Suppressor macrophage treated with lipopolysaccharide for 1 hour (primary cell): Measurements from ENCODE around the gene SHFL.
A peak's percentile ranks its signal among the peaks of the same experiment; 100 is the strongest.

ENCODE experiments used
- DNase-seq, 3 donors: peaks; one replicate each; pipeline ENCODE4 v3.0.0-alpha.2; 2020 to 2022

SHFL gene

GRCh38 chr19:10085641-10086590 is at the start of gene SHFL:
Gene SHFL, plus strand, starts transcription at chr19:10086317. Its CDS starts 111 bp downstream, at chr19:10086428.
- peak; percentile 86 to 96 (median 91) for DNase-seq

- DNase-seq = no peak
Measured at GRCh38 chr19:10036601-10037071, 49.5 kb upstream of the SHFL start.

- no peak for DNase-seq
Measured at GRCh38 chr19:10037367-10037766, 48.8 kb upstream of the SHFL start.

GRCh38 chr19:10037809-10038208 is 48.3 kb upstream of the SHFL start:
- DNase-seq = peak in 1 of 3 donors; percentile 14

- DNase-seq = no peak
Measured at GRCh38 chr19:10043286-10043927, 42.7 kb upstream of the SHFL start.

- DNase-seq = peak in 2 of 3 donors; percentile 5
Measured at GRCh38 chr19:10044390-10044789, 41.7 kb upstream of the SHFL start.

- DNase-seq = no peak
Measured at GRCh38 chr19:10045371-10045770, 40.7 kb upstream of the SHFL start.

GRCh38 chr19:10049626-10050025 is 36.5 kb upstream of the SHFL start:
- no peak for DNase-seq

- no peak for DNase-seq
Measured at GRCh38 chr19:10052602-10053360, 33.3 kb upstream of the SHFL start.

- no peak for DNase-seq
Measured at GRCh38 chr19:10061717-10062310, 24.3 kb upstream of the SHFL start.

- DNase-seq = no peak
Measured at GRCh38 chr19:10068205-10068604, 17.9 kb upstream of the SHFL start.

GRCh38 chr19:10069046-10069445 is 17.1 kb upstream of the SHFL start:
- DNase-seq = no peak

GRCh38 chr19:10070730-10071446 is 15.2 kb upstream of the SHFL start:
- no peak for DNase-seq

GRCh38 chr19:10074153-10074552 is 12.0 kb upstream of the SHFL start:
- DNase-seq = peak; percentile 38 to 40 (median 39)

- DNase-seq = no peak
Measured at GRCh38 chr19:10076535-10076934, 9.6 kb upstream of the SHFL start.

GRCh38 chr19:10078329-10078728 is 7.8 kb upstream of the SHFL start:
- no peak for DNase-seq

- no peak for DNase-seq
Measured at GRCh38 chr19:10079031-10079453, 7.1 kb upstream of the SHFL start.

GRCh38 chr19:10083911-10084310 is 2.2 kb upstream of the SHFL start:
- DNase-seq = no peak

- DNase-seq = no peak
Measured at GRCh38 chr19:10084803-10085202, 1.3 kb upstream of the SHFL start.

GRCh38 chr19:10086591-10087192 is 575 bp downstream of the SHFL start:
- peak; percentile 30 to 60 (median 38) for DNase-seq

GRCh38 chr19:10087296-10088061 is 1.4 kb downstream of the SHFL start:
- DNase-seq = no peak
